Fibroblast of peridontal ligament (primary cell): ENCODE data around the gene ACSS3.
"Not testable (repeated sequence)": the region's sequence is repeated elsewhere in the genome, so short reads cannot be mapped to it uniquely, and the experiment has no call there.

ENCODE experiments used
- DNase-seq: peaks from one replicate; pipeline ENCODE4 v3.0.0-alpha.2; 2010; ENCODE audit errors: extremely low read depth

ACSS3 gene

GRCh38 chr12:81167694-81168093 is 89.8 kb downstream of the ACSS3 start:
- no peak for DNase-seq

- DNase-seq: no peak
Observed at GRCh38 chr12:81168445-81168844, 90.6 kb downstream of the ACSS3 start.

GRCh38 chr12:81170072-81170471 is 92.2 kb downstream of the ACSS3 start:
- DNase-seq: no peak

DNA sequence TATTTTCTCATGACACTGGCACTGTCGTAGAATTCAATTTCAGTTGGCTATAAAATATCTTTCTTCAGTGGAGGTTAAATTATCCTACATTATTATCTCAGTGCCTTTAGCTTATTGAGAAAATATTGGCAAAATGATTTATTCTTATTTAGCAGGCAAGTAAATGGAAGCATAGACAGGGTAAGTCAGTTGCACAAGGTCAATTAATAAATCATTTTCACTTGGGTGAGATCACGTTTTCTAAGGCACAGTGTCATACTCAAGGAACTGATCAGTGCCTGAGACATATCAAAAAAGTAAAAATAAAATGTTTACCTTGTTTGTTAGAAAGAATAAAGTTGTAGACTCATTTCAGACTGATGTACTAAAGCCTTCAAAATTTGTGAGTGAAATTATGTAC is 95.0 kb downstream of the ACSS3 start:
- DNase-seq: no peak

GRCh38 chr12:81174664-81175063 is 96.8 kb downstream of the ACSS3 start:
- no peak for DNase-seq

GRCh38 chr12:81176796-81177195 is 98.9 kb downstream of the ACSS3 start:
- peak; percentile 11 for DNase-seq

- DNase-seq: no peak
Observed at GRCh38 chr12:81181691-81182090, 103.8 kb downstream of the ACSS3 start.

GRCh38 chr12:81187686-81188085 is 109.8 kb downstream of the ACSS3 start:
- DNase-seq: no peak

GRCh38 chr12:81196595-81196994 is 118.7 kb downstream of the ACSS3 start:
- DNase-seq: no peak

DNA sequence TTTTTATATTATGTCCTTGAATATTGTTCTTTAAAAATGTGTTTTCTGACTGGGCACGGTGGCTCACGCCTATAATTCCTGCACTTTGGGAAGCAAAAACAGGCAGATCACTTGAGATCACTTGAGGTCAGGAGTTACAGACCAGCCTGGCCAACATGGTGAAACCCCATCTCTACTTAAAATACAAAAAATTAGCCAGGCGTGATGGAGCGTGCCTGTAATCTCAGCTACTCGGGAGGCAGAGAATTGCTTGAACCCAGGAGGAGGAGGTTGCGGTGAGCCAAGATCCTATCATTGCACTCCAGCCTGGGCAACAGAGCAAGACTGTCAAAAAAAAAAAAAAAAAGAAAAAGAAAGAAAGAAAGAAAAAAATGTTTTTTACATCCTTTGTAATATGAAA is 122.7 kb downstream of the ACSS3 start:
- DNase-seq: not testable (repeated sequence)

DNA sequence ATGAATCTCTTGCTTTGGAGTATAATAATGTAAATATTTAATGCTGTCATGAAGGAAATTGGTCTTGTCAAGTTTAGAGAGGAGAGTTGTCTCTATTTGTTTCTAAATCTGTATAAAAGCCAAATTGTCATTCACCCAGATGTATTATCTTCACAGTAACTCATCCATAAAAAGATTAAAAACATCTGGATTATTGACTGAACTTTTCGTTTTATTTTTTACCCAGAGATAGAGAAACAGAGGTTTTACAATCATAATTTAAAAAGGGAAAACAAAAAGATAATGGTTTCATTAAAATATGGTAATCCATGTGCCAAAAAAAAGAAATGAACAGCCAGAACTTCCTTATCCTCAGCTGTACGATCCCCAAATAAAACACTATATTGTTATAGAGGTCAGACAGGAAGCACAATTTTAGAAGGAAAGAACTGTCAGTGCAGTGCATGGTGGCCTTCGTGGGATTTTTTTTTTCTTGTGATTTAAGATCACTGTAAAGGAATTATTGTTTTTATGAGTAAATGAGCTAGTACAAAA is 125.9 kb downstream of the ACSS3 start:
- no peak for DNase-seq

DNA sequence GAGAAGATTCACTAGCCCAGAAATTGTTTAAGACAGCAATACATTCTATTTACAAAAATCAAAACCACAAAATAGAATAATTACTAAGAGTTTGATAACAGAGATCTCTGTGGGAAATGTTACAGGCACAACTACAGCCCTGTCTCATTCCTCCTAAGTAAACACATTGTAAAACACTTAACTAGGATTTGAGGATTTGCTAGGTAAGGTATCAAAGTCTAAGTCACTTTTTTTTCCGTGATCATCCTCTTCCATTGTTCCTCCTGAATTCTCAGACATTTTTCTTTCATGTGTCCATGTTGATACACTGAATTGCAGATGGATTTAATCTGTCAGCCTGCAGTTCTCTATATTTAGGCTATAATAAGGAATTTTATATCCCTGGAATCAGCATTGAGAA is 127.5 kb downstream of the ACSS3 start:
- no peak for DNase-seq

DNA sequence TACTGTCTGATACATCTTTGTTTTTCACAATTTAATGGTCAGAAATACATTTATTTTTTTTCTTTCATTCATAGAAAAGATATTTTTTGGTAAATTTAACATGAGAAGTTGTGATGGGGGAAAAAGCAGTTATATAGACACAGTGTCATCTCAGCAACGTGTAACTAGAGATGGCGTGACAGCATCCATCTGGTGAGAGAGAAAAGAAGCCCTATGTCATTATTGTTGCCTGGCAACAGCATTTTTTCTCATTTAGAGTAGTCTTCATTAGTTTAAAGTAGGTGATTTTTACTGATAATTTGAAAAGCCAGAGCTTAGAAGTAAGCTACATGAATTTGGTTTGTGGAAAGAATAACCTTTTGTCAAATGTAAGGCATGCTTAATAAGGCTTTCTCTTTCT is 128.6 kb downstream of the ACSS3 start:
- no peak for DNase-seq

DNA sequence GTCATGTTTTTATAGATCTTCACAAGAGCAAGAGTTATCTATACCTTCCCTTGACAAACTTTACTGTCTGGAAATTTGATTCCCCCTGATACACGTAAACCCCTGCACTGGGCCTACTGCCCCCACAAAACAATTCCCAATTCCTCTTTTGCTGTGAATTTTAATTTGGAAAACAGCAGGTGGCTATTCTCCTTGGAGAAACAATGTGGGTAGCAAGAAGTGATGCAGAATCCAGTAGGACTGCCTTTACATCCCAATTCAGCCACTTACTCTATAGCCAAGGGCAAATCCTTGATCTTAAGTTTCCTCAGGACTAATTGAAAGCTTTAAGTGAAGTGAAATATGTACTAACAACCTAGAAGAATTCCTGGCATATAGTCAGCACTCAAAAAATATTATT is 129.3 kb downstream of the ACSS3 start:
- DNase-seq: no peak

DNA sequence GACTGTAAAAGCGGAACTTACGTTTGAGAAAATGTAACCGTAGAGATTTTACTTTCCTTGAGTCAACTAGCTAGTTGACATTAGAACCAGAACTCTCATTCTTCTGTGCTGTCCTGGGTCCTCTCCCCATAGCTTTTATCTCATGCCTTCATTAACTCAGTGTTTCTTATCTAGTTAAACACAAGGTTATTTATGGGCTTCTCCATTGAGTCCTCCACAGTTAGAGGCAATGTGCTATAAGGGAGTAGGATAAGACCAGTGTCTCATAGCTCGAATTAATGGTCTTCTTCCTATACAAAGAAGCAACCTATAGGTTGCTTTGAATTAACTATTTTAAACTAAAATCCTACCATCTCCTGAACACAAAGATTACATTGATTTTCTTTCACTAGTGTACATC is 129.8 kb downstream of the ACSS3 start:
- no peak for DNase-seq

DNA sequence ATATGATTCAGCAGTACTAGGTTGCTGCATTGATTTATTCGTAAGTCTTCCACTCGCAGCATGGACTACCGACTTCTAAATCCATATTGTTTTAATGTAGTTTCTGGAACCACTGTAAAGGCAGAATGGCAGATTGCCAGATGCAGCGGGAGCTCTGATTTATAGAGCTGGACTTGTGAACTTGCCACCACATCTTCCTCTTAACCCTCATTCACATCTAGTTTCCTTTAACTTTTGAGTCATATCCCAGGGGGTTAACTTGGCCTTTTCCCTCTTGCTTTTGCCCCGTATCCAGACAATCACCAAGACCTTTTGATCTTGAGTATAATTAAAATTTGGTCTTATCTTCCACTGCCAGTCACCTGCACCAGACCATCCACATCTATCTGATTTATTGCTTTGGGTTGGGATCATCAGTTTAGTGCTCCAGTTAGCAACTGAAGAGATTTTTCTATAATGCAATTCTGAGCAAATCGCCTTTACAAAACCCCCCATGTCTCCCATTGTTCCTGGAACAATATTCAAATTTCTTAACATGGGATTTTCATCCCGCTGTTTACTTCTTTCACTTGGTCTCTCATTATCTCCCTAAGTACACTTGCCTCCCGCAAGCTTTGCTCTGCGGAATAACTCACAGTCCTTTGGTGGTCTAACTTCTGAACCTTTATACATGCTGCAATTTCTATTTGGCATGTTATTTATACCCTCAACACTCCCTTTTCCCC is 130.5 kb downstream of the ACSS3 start:
- no peak for DNase-seq

DNA sequence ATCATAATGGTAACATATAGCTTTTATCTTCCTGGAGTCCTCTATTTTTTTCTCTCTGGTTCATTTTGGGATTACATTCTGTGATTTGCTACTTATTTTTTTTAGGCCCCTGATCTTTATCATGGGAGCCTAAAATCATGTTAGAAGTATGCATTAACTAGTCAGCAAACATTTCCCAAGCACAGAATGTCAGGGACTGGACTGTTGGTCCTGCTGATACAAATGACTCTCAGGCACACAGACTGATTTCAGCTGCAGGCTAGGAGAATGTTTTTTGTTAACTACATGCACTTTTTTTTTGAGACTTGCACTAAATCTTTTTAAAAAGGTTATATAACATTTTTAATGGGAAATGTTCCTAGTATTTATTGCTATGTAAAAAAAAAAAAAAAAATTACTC is 131.1 kb downstream of the ACSS3 start:
- peak; percentile 42 for DNase-seq

DNA sequence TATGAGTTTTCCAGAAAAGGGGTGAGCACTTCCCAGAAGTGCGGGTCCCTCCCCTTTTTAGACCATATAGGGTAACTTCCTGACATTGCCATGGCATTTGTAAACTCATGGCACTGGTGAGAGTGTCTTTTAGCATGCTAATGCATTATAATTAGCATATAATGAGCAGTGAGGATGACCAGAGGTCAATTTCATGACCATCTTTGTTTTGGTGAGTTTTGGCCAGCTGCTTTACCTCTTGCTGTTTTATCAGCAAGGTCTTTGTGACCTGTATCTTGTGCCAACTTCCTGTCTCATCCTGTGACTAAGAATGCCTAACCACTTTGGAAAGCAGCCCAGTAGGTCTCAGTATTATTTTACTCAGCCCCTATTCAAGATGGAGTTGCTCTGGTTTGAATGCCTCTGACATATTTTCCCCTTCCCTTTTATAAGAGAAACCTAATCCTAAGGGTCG is 131.9 kb downstream of the ACSS3 start:
- peak; percentile 57 for DNase-seq

DNA sequence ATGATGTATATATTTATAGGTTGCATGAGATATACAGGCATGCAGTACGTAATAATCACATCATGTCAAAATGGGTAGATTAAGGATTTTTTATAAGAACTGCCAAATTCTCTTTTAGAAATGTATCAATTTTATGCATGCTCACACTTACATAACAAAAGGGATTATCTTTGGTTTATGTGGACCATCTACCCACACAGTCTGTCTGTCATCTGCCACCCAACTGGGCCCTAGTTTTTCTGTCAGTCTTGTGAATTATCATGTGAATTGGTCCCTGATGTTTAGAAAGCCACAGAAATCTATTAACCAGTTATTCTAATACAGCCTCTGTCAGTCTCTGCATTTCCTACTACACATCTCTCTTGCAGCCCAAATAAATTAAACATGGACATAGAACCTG is 133.4 kb downstream of the ACSS3 start:
- DNase-seq: no peak

- DNase-seq: no peak
Observed at GRCh38 chr12:81212996-81213696, 135.3 kb downstream of the ACSS3 start.

GRCh38 chr12:81216739-81217138 is 138.9 kb downstream of the ACSS3 start:
- DNase-seq: no peak

DNA sequence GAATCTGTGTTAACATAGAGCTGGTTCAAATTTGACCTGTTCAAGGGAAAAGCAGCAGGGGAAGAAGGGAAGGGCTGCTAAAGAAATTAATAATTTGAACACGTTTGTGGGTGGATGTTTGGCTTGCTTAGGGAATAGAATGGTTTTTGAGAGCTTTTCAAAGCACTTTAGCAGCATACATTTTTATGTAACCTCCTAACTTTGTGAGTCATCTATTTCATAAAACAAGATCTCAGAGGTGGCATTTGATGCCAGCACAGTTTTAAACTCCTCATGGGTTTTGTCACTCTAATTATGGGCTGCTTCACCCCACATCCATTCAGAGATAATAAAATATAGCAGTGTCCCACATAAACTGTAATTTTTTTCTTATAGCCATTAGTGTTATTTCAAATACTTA is 143.8 kb downstream of the ACSS3 start:
- DNase-seq: peak; percentile 48
